Rectal smooth muscle tissue (tissue), 1 donor: Measurements from ENCODE around the gene CEP112.

ENCODE experiments used
- H3K27ac ChIP-seq: one replicate; pipeline ENCODE4 v1.7.0; 2013; ENCODE audit warnings: low read depth, low read length, inconsistent platforms
- H3K27me3 ChIP-seq: one replicate; pipeline ENCODE4 v1.7.0; 2013; ENCODE audit warnings: low read length; ENCODE audit not compliant: control insufficient read depth, insufficient read depth
- H3K36me3 ChIP-seq: one replicate; pipeline ENCODE4 v1.7.0; 2013; ENCODE audit warnings: low read length; ENCODE audit not compliant: control insufficient read depth, insufficient read depth
- H3K4me1 ChIP-seq: one replicate; pipeline ENCODE4 v1.7.0; 2013; ENCODE audit warnings: low read length; ENCODE audit not compliant: control insufficient read depth, insufficient read depth
- H3K4me3 ChIP-seq: one replicate; pipeline ENCODE4 v1.7.0; 2013; ENCODE audit warnings: low read length
- H3K9ac ChIP-seq: one replicate; pipeline ENCODE4 v1.7.0; 2013; ENCODE audit warnings: low read length

Gene CEP112

GRCh38 chr17:65988451-65988850 is 203.5 kb downstream of the CEP112 start:
- no peak overlapping the region for H3K4me3 ChIP-seq
- no peaks in the 10 kb centered on the region for H3K4me1 ChIP-seq
- no peak overlapping the region for H3K9ac ChIP-seq
- no peak overlapping the region for H3K27ac ChIP-seq
- H3K27me3 ChIP-seq = no peaks in the 10 kb centered on the region
- no peaks in the 10 kb centered on the region for H3K36me3 ChIP-seq

DNA sequence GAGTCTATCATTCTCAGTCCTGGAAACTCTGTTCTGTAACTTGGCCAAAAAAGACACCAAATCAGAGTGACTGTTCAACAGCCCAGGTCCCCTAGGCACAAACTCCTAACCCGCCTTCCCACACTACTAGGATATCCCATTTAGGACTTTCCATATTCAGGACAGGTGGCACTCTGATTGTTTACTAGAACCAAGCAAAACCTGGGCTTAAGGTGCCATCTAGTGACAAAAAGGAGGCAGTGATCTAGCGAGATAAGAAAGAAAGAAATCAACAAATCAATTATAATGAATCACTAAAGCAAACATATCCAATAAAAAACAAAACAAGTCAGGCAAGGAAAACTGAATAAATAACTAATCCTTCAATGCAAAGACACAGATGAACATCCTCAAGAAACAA is 203.9 kb downstream of the CEP112 start:
- Histone ChIP-seq H3K27me3 (no peaks in the 10 kb centered on the region), H3K4me1 (no peaks in the 10 kb centered on the region), H3K9ac (no peak overlapping the region), H3K36me3 (no peaks in the 10 kb centered on the region), H3K27ac (no peak overlapping the region), H3K4me3 (no peak overlapping the region)

- H3K4me1 ChIP-seq = no peaks in the 10 kb centered on the region
- H3K27ac ChIP-seq = no peak overlapping the region
- H3K27me3 ChIP-seq = no peaks in the 10 kb centered on the region
- no peak overlapping the region for H3K9ac ChIP-seq
- no peak overlapping the region for H3K4me3 ChIP-seq
- H3K36me3 ChIP-seq = no peaks in the 10 kb centered on the region
Measured at GRCh38 chr17:65985571-65985970, 206.4 kb downstream of the CEP112 start.

DNA sequence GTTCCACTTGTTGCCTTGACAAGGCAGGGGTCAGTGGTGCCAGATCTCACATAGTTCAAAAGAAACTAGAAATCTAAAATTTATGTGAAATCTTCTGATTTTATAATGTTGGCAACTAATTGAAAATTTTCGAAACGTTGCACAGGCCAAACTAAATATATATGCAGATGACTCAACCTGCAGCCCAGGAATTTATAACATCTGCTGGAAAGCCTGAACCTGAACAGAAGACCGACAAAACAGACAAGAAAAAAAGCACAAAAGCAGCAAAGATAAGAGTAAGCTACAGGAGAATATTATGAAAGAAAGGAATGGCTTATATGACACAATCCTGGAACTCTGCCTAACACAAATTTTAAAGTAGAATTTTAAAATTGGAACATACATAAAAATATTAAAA is 207.6 kb downstream of the CEP112 start:
- no peaks in the 10 kb centered on the region for H3K27me3 ChIP-seq
- H3K4me3 ChIP-seq = no peak overlapping the region
- H3K36me3 ChIP-seq = no peaks in the 10 kb centered on the region
- no peaks in the 10 kb centered on the region for H3K4me1 ChIP-seq
- H3K9ac ChIP-seq = no peak overlapping the region
- no peak overlapping the region for H3K27ac ChIP-seq

- no peak overlapping the region for H3K4me3 ChIP-seq
- no peak overlapping the region for H3K27ac ChIP-seq
- H3K4me1 ChIP-seq = no peaks in the 10 kb centered on the region
- H3K27me3 ChIP-seq = no peaks in the 10 kb centered on the region
- no peaks in the 10 kb centered on the region for H3K36me3 ChIP-seq
- H3K9ac ChIP-seq = no peak overlapping the region
Measured at GRCh38 chr17:65978871-65979270, 213.1 kb downstream of the CEP112 start.

GRCh38 chr17:65977041-65977440 is 214.9 kb downstream of the CEP112 start:
- Histone ChIP-seq H3K4me3 (no peak overlapping the region), H3K36me3 (no peaks in the 10 kb centered on the region), H3K27me3 (no peaks in the 10 kb centered on the region), H3K9ac (no peak overlapping the region), H3K27ac (no peak overlapping the region), H3K4me1 (no peaks in the 10 kb centered on the region)

GRCh38 chr17:65975878-65976277 is 216.1 kb downstream of the CEP112 start:
- no peaks in the 10 kb centered on the region for H3K36me3 ChIP-seq
- no peaks in the 10 kb centered on the region for H3K4me1 ChIP-seq
- H3K9ac ChIP-seq = no peak overlapping the region
- no peaks in the 10 kb centered on the region for H3K27me3 ChIP-seq
- H3K27ac ChIP-seq = no peak overlapping the region
- no peak overlapping the region for H3K4me3 ChIP-seq

DNA sequence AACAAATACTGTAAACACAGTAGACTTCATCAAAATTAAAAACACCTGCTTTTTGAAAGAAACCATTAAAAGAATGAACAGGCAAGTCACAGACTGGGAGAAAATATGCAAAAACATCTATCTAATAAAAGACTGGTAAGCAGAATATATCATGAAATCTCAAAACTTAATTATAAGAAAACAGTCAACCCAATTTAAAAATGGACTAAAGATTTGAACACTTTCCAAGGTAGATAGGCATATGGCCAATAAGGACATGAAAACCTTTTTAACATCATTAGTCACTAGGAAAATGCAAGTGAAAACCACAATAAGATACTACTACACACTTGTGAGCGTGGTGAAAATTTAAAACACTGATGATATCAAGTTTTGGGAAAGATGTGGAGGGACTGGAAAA is 218.7 kb downstream of the CEP112 start:
- H3K36me3 ChIP-seq = no peaks in the 10 kb centered on the region
- no peak overlapping the region for H3K9ac ChIP-seq
- H3K27ac ChIP-seq = no peak overlapping the region
- no peaks in the 10 kb centered on the region for H3K27me3 ChIP-seq
- H3K4me1 ChIP-seq = no peaks in the 10 kb centered on the region
- no peak overlapping the region for H3K4me3 ChIP-seq

DNA sequence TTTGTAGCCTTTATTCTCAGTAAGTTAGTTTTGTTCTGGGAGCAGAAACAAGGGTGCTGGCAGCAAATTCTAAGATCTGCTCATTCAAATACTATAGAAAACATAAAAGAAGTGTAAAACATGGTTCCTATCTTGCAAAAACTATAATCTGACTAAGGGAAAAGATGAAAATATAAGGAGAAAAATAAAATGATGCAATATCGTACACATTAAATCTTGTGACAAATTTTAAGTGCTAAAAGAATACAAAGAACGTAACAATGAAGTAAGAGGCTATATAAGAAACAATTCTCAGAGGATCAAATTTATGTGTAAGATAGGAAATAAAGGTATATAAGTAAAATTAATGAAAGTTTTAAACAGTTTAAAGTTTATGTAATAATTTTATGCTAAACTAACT is 224.6 kb downstream of the CEP112 start:
- no peak overlapping the region for H3K9ac ChIP-seq
- H3K27ac ChIP-seq = no peak overlapping the region
- no peaks in the 10 kb centered on the region for H3K4me1 ChIP-seq
- H3K4me3 ChIP-seq = no peak overlapping the region
- H3K36me3 ChIP-seq = no peaks in the 10 kb centered on the region
- no peaks in the 10 kb centered on the region for H3K27me3 ChIP-seq

DNA sequence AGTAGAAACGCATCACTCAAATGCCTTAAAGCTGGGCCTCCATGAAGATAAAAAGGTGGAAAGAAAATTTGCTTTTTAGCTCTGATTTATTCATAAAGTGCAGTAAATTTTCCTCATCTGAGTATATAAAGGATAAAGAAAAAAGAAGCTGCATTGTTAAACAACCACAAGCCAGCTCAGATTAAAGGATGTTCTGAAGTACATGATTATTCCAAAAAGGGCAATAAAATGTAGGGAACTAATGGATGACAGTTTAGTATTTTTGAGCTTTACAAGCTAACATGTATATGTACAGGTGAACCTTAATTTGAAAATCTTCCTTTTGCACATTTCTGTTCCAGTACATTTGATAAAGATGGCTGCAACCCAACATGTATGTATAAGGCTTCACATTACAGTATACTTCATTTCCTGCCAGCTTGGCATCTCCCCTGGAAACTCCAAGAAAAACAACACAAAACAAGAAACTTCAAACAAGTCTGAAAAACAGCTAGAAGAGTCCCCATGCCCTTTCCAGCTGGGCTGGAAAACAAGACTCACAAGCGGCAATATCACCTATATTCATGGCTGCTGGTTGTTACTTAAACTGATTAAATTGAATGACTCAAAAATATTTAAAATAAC is 225.7 kb downstream of the CEP112 start:
- H3K36me3 ChIP-seq = no peaks in the 10 kb centered on the region
- H3K4me1 ChIP-seq = no peaks in the 10 kb centered on the region
- H3K9ac ChIP-seq = no peak overlapping the region
- no peaks in the 10 kb centered on the region for H3K27me3 ChIP-seq
- no peak overlapping the region for H3K4me3 ChIP-seq
- H3K27ac ChIP-seq = no peak overlapping the region

- no peaks in the 10 kb centered on the region for H3K4me1 ChIP-seq
- H3K4me3 ChIP-seq = no peak overlapping the region
- H3K36me3 ChIP-seq = peaks cover 5% of the 10 kb centered on the region
- no peak overlapping the region for H3K27ac ChIP-seq
- no peak overlapping the region for H3K9ac ChIP-seq
- no peaks in the 10 kb centered on the region for H3K27me3 ChIP-seq
Measured at GRCh38 chr17:65963179-65963578, 228.8 kb downstream of the CEP112 start.

- Histone ChIP-seq H3K4me1 (no peaks in the 10 kb centered on the region), H3K36me3 (peaks cover 5% of the 10 kb centered on the region), H3K4me3 (no peak overlapping the region), H3K27me3 (no peaks in the 10 kb centered on the region), H3K27ac (no peak overlapping the region), H3K9ac (no peak overlapping the region)
Measured at GRCh38 chr17:65959630-65960029, 232.3 kb downstream of the CEP112 start.

- H3K9ac ChIP-seq = no peak overlapping the region
- no peak overlapping the region for H3K27ac ChIP-seq
- H3K4me1 ChIP-seq = no peaks in the 10 kb centered on the region
- peaks cover 5% of the 10 kb centered on the region for H3K36me3 ChIP-seq
- H3K27me3 ChIP-seq = no peaks in the 10 kb centered on the region
- no peak overlapping the region for H3K4me3 ChIP-seq
Measured at GRCh38 chr17:65956814-65957213, 235.1 kb downstream of the CEP112 start.
